OCI-LY7 (cell line): Measurements from ENCODE around the gene RAD51B. TPM values are rescaled to one million over a fixed set of nuclear protein-coding genes. Genes with fewer than 3 reads are reported as not detected.

Source experiments
- BruUV-seq: library from RNA; stranded (reverse); fragments of 400-500 nt; replicated peaks from 2 replicates; lab custom pipeline; 2021; lab: Mats Ljungman, UMichigan
- CTCF ChIA-PET: fragments of 300-600 bp; sonication (Branson Sonifier 250); formaldehyde crosslinking; loops from one replicate; lab custom pipeline; 2022; ENCODE audit warnings: antibody characterized with exemption; ENCODE audit not compliant: unreplicated experiment; lab: Charles Lee
- POLR2A ChIA-PET: fragments of 300-600 bp; sonication (Branson Sonifier 250); formaldehyde crosslinking; loops from one replicate; lab custom pipeline; 2022; ENCODE audit warnings: antibody characterized with exemption; lab: Charles Lee
- DNase-seq: peaks from one replicate; pipeline ENCODE4 v3.0.0-alpha.2; 2015; ENCODE audit warnings: low spot score
- H2AFZ ChIP-seq: fragments of 200-600 bp; sonication (generic), shearing (Covaris generic); 2 replicates; pipeline ENCODE4 v1.6.1; 2014; ENCODE audit warnings: mild to moderate bottlenecking, antibody characterized with exemption, low read length, moderate library complexity
- H3K27ac ChIP-seq: fragments of 200-600 bp; sonication (generic); 2 replicates; pipeline ENCODE4 v1.5.1; 2014; ENCODE audit warnings: mixed run types, low read depth, mild to moderate bottlenecking, moderate library complexity, low read length, inconsistent platforms; ENCODE audit not compliant: poor library complexity, severe bottlenecking
- H3K36me3 ChIP-seq: fragments of 200-600 bp; sonication (generic); 2 replicates; pipeline ENCODE4 v1.6.1; 2014; ENCODE audit warnings: mild to moderate bottlenecking, antibody characterized with exemption, low read length, moderate library complexity, mixed read lengths; ENCODE audit not compliant: insufficient read depth
- H3K4me1 ChIP-seq: fragments of 200-600 bp; sonication (generic); 2 replicates; pipeline ENCODE4 v1.5.1; 2014; ENCODE audit warnings: mild to moderate bottlenecking, low read length; ENCODE audit not compliant: insufficient read depth, poor library complexity, severe bottlenecking
- H3K4me2 ChIP-seq: fragments of 200-600 bp; sonication (generic); 2 replicates; pipeline ENCODE4 v1.6.1; 2014; ENCODE audit warnings: mild to moderate bottlenecking, low read length
- H3K4me3 ChIP-seq: fragments of 200-600 bp; sonication (generic); 2 replicates; pipeline ENCODE4 v1.5.1; 2014; ENCODE audit warnings: mild to moderate bottlenecking, low read depth, low read length; ENCODE audit not compliant: poor library complexity, severe bottlenecking
- H3K79me2 ChIP-seq: fragments of 200-600 bp; sonication (generic); 2 replicates; pipeline ENCODE4 v1.6.1; 2016; ENCODE audit warnings: low read depth, mild to moderate bottlenecking, low read length, moderate library complexity, mixed read lengths; ENCODE audit not compliant: insufficient read depth
- H3K9me2 ChIP-seq: fragments of 200-600 bp; sonication (generic); 2 replicates; pipeline ENCODE4 v1.6.1; 2016; ENCODE audit warnings: mild to moderate bottlenecking, low read length, mixed read lengths; ENCODE audit not compliant: insufficient read depth
- H3K9me3 ChIP-seq: fragments of 200-600 bp; sonication (generic); 2 replicates; pipeline ENCODE4 v1.6.1; 2014; ENCODE audit warnings: mild to moderate bottlenecking, mixed run types, low read length, mixed read lengths
- H4K20me1 ChIP-seq: fragments of 200-600 bp; sonication (generic); 2 replicates; pipeline ENCODE4 v1.6.1; 2014; ENCODE audit warnings: mild to moderate bottlenecking, antibody characterized with exemption, low read length, moderate library complexity, mixed read lengths; ENCODE audit not compliant: insufficient read depth
- CTCF ChIP-seq: fragments of 200-600 bp; sonication (generic); conservative IDR thresholded peaks from 2 replicates; pipeline ENCODE4 v1.5.1; 2014; ENCODE audit warnings: mild to moderate bottlenecking, antibody characterized with exemption, low read length, moderate library complexity, mixed read lengths
- EZH2phosphoT487 ChIP-seq: fragments of 200-600 bp; sonication (generic); IDR thresholded peaks from 2 replicates; pipeline ENCODE4 v1.6.1; 2018; ENCODE audit warnings: low read depth, borderline replicate concordance, mild to moderate bottlenecking, mixed run types, antibody characterized with exemption, low read length, moderate library complexity, mixed read lengths
- intact Hi-C: fragments of 100-400 bp; cut with micrococcal nuclease; formaldehyde crosslinking; loops from one replicate; pipeline ENCODE4 v1.10.0; 2022; ENCODE audit not compliant: unreplicated experiment
- total RNA-seq, 2 experiments: library from RNA; depleted of rRNA in 1 of 2; stranded (reverse); fragments of >200 nt in 1 of 2; shearing (Covaris generic) in 1 of 2; gene quantifications; 2 replicates each; pipeline ENCODE4 v1.2.3, GENCODE V29; 2014 to 2022

Gene RAD51B
- total RNA-seq, 2 experiments from 2014 or later: 41.4 to 89.9 TPM

- no peaks in the 10 kb centered on the region for H3K4me1 ChIP-seq
- no peak overlapping the region for H3K4me2 ChIP-seq
- H3K36me3 ChIP-seq: no peaks in the 10 kb centered on the region; the same call in 1 of the 2 replicates
- intact Hi-C loops: no loop called here
- H3K9me2 ChIP-seq: no peaks in the 10 kb centered on the region
- 0 out of 2 replicates have a peak, but pooled peaks cover 7% of the 10 kb centered on the region for H3K9me3 ChIP-seq
- ChIA-PET CTCF (no interaction called here), POLR2A (no interaction called here)
- no peaks in the 10 kb centered on the region for H3K79me2 ChIP-seq
- DNase-seq: no peak
- H3K27ac ChIP-seq: no peak overlapping the region
- H4K20me1 ChIP-seq: no peaks in the 10 kb centered on the region
- TF ChIP-seq CTCF (no peak), EZH2phosphoT487 (no peak)
- H3K4me3 ChIP-seq: no peak overlapping the region
- no TSS peak for BruUV-seq
- H2AFZ ChIP-seq: no peak overlapping the region
Measured at GRCh38 chr14:68606176-68606575, 786.6 kb downstream of the RAD51B start.

GRCh38 chr14:68606644-68607043, 787.1 kb downstream of the RAD51B start:
- POLR2A ChIA-PET: interaction anchor here (1.0 kb wide), 1 partner anchor 19 kb away, joined by 4 read pairs; no protein-coding TSS in a partner anchor

More at GRCh38 chr14:68606644-68607043, 787.1 kb downstream of the RAD51B start:
- no peaks in the 10 kb centered on the region for H4K20me1 ChIP-seq
- no peaks in the 10 kb centered on the region; the same call in 1 of the 2 replicates for H3K36me3 ChIP-seq
- intact Hi-C loops: no loop called here
- DNase-seq: no peak
- H3K4me1 ChIP-seq: no peaks in the 10 kb centered on the region
- H3K27ac ChIP-seq: no peak overlapping the region
- H3K9me2 ChIP-seq: no peaks in the 10 kb centered on the region
- CTCF ChIA-PET: no interaction called here
- no peak for TF ChIP-seq CTCF
- no peak for TF ChIP-seq EZH2phosphoT487
- no peak overlapping the region for H2AFZ ChIP-seq
- H3K4me2 ChIP-seq: no peak overlapping the region
- H3K79me2 ChIP-seq: no peaks in the 10 kb centered on the region
- no peak overlapping the region for H3K4me3 ChIP-seq
- no TSS peak for BruUV-seq
- 0 out of 2 replicates have a peak, but pooled peaks cover 7% of the 10 kb centered on the region for H3K9me3 ChIP-seq
